Measurements from ENCODE around the gene EDNRA.

EDNRA gene

GRCh38 chr4:147542229-147542990, 61.5 kb downstream of the EDNRA start:
- no peak for DNase-seq

- no peak for DNase-seq
Observed at GRCh38 chr4:147543034-147543433, 62.1 kb downstream of the EDNRA start.

- DNase-seq, result no peak
Observed at GRCh38 chr4:147546349-147546748, 65.5 kb downstream of the EDNRA start.

GRCh38 chr4:147547314-147548056, 66.6 kb downstream of the EDNRA start:
- DNase-seq, result no peak

- DNase-seq, result no peak
Observed at GRCh38 chr4:147548256-147548655, 67.4 kb downstream of the EDNRA start.

- no peak for DNase-seq
Observed at GRCh38 chr4:147550626-147551246, 69.8 kb downstream of the EDNRA start.

GRCh38 chr4:147560625-147561024, 79.7 kb downstream of the EDNRA start:
- no peak for DNase-seq

GRCh38 chr4:147566762-147567161, 85.9 kb downstream of the EDNRA start:
- no peak for DNase-seq

- no peak for DNase-seq
Observed at GRCh38 chr4:147567276-147567675, 86.4 kb downstream of the EDNRA start.

- no peak for DNase-seq
Observed at GRCh38 chr4:147570616-147571015, 89.7 kb downstream of the EDNRA start.

GRCh38 chr4:147571036-147571770, 90.3 kb downstream of the EDNRA start:
- DNase-seq, result no peak

GRCh38 chr4:147576084-147576483, 95.2 kb downstream of the EDNRA start:
- no peak for DNase-seq

- DNase-seq, result no peak
Observed at GRCh38 chr4:147578051-147578476, 97.2 kb downstream of the EDNRA start.

GRCh38 chr4:147578593-147578992, 97.7 kb downstream of the EDNRA start:
- DNase-seq, result no peak

GRCh38 chr4:147580396-147580795, 99.5 kb downstream of the EDNRA start:
- no peak for DNase-seq

GRCh38 chr4:147581606-147582350, 100.9 kb downstream of the EDNRA start:
- DNase-seq, result no peak

GRCh38 chr4:147582386-147583060, 101.6 kb downstream of the EDNRA start:
- no peak for DNase-seq

GRCh38 chr4:147583876-147584275, 103.0 kb downstream of the EDNRA start:
- DNase-seq, result no peak

- DNase-seq, result no peak
Observed at GRCh38 chr4:147586032-147586431, 105.1 kb downstream of the EDNRA start.

GRCh38 chr4:147586637-147587036, 105.7 kb downstream of the EDNRA start:
- no peak for DNase-seq

GRCh38 chr4:147587041-147587440, 106.1 kb downstream of the EDNRA start:
- DNase-seq, result no peak

- DNase-seq, result no peak
Observed at GRCh38 chr4:147589586-147589985, 108.7 kb downstream of the EDNRA start.

All from NCI-H69 (cell line).